ENCODE results near the gene IPP.
"Not testable (repeated sequence)": the region's sequence is repeated elsewhere in the genome, so short reads cannot be mapped to it uniquely, and the experiment has no call there.

DNA sequence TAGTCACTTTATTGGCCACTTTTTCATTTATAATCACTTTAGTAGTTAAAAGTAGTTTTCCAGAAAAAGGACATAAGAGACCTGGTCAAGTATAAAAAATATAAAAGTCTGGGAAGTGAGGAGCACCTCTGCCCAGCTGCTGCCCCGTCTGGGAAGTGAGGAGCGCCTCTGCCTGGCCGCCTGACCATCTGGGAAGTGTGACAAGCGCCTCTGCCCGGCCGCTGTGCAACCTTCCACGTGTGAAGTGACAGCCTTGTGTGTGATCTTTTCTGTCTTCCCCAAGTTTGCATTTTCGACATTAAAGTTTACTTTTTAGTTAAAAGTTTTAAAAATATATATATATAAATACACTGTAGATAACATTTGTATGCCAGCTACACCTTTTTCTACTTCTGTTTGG is 56.6 kb downstream of the IPP start:
- not testable (repeated sequence) for TF ChIP-seq CTCF (optimal IDR thresholded peaks at IDR 0.05 in 1 of 3, IDR thresholded peaks at IDR 0.05 in 1 of 3, conservative IDR thresholded peaks at IDR 0.05 in 1 of 3; ENCODE audit: extremely low read depth in 1 of 3, insufficient read depth in 2 of 3, low read length in 3 of 3); EZH2 (IDR thresholded peaks at IDR 0.05; ENCODE audit: low read length)
